Activated CD8-positive, alpha-beta memory T cell treated with anti-CD3 and anti-CD28 coated beads for 36 hours (primary cell): ENCODE results near the gene SP2. TPM values are rescaled to one million over a fixed set of nuclear protein-coding genes. Genes with fewer than 3 reads are reported as not detected.

Experiments used
- CTCF ChIA-PET: fragments of 350-600 bp; sonication (Branson Sonifier 250); formaldehyde crosslinking; loops from one replicate; lab custom pipeline; 2021; ENCODE audit warnings: antibody characterized with exemption; lab: Charles Lee
- POLR2A ChIA-PET: fragments of 350-600 bp; sonication (Branson Sonifier 250); formaldehyde crosslinking; loops from one replicate; lab custom pipeline; 2021; ENCODE audit warnings: antibody characterized with exemption; lab: Charles Lee
- total RNA-seq, 2 experiments: library from RNA; stranded (reverse); gene quantifications; one replicate each; pipeline ENCODE4 v1.2.3, GENCODE V29; 2021

The SP2 gene
- total RNA-seq: 10 to 100 TPM; 15.8 to 18.3 TPM

GRCh38 chr17:47895856-47896671, at the start of gene SP2:
Gene SP2 (plus strand): TSS chr17:47896236. CDS start chr17:47896287, 51 bp downstream.
- ChIA-PET CTCF (interaction anchor here (0.7 to 13.9 kb wide), 8 partner anchors 45 to 121 kb away, joined by 3 to 379 read pairs (median 4); partner anchors contain the start of genes CDK5RAP3, OSBPL7, PNPO and SCRN2), POLR2A (interaction anchor here (0.6 to 2.3 kb wide), 8 partner anchors 46 to 75 kb away, joined by 3 to 13 read pairs (median 4); partner anchors contain the start of genes CDK5RAP3, LRRC46, MRPL10 and SCRN2)

GRCh38 chr17:47846716-47847340, 49.2 kb upstream of the SP2 start:
- ChIA-PET CTCF (interaction anchor here (0.6 to 28.0 kb wide), 5 partner anchors 24 to 135 kb away, joined by 3 to 379 read pairs (median 3); partner anchors contain the start of gene SP2), POLR2A (interaction anchor here (0.6 kb wide), 2 partner anchors 25 to 49 kb away, joined by 4 to 6 read pairs; partner anchors contain the start of gene SP2)

GRCh38 chr17:47847341-47848197, 48.5 kb upstream of the SP2 start:
- ChIA-PET CTCF (interaction anchor here (0.6 to 28.0 kb wide), 7 partner anchors 12 to 134 kb away, joined by 3 to 379 read pairs (median 3); partner anchors contain the start of genes OSBPL7 and SP2), POLR2A (interaction anchor here (0.6 kb wide), 1 partner anchor 24 kb away, joined by 6 read pairs; no protein-coding TSS in a partner anchor)

GRCh38 chr17:47848198-47848513, 47.9 kb upstream of the SP2 start:
- POLR2A ChIA-PET: no interaction called here

GRCh38 chr17:47850373-47850691, 45.7 kb upstream of the SP2 start:
- ChIA-PET CTCF (interaction anchor here (3.8 to 28.0 kb wide), 2 partner anchors 9 to 39 kb away, joined by 22 to 379 read pairs; partner anchors contain the start of genes SCRN2 and SP2), POLR2A (no interaction called here)

More at GRCh38 chr17:47848198-47848513, 47.9 kb upstream of the SP2 start:
- CTCF ChIA-PET: interaction anchor here (0.7 to 28.0 kb wide), 6 partner anchors 11 to 133 kb away, joined by 3 to 379 read pairs (median 3); partner anchors contain the start of genes OSBPL7 and SP2

- POLR2A ChIA-PET: no interaction called here
These were observed 45.1 kb upstream of the SP2 start, which contains the start of gene SP6 for GRCh38 chr17:47850692-47851573. Gene SP6 (minus strand): TSS chr17:47851163. CDS start chr17:47848429, 2,734 bp downstream.

GRCh38 chr17:47851764-47852112, 44.3 kb upstream of the SP2 start:
- POLR2A ChIA-PET: no interaction called here
- CTCF ChIA-PET: interaction anchor here (3.8 to 28.0 kb wide), 2 partner anchors 10 to 38 kb away, joined by 22 to 379 read pairs; partner anchors contain the start of genes SCRN2 and SP2

More at GRCh38 chr17:47850692-47851573, 45.1 kb upstream of the SP2 start, which contains the start of gene SP6:
- CTCF ChIA-PET: interaction anchor here (3.8 to 28.0 kb wide), 2 partner anchors 9 to 38 kb away, joined by 22 to 379 read pairs; partner anchors contain the start of genes SCRN2 and SP2

- POLR2A ChIA-PET: interaction anchor here (0.6 kb wide), 2 partner anchors 43 to 46 kb away, joined by 5 to 16 read pairs; no protein-coding TSS in a partner anchor
- CTCF ChIA-PET: interaction anchor here (3.8 to 28.0 kb wide), 2 partner anchors 11 to 37 kb away, joined by 22 to 379 read pairs; partner anchors contain the start of genes SCRN2 and SP2
These were observed 43.7 kb upstream of the SP2 start for GRCh38 chr17:47852113-47852949.

- ChIA-PET CTCF (interaction anchor here (28.0 kb wide), 1 partner anchor 36 kb away, joined by 379 read pairs; the partner anchor contains the start of gene SP2), POLR2A (interaction anchor here (0.6 kb wide), 1 partner anchor 36 kb away, joined by 5 read pairs; no protein-coding TSS in a partner anchor)
These were observed 42.4 kb upstream of the SP2 start for GRCh38 chr17:47853616-47854015.

GRCh38 chr17:47855737-47856136, 40.3 kb upstream of the SP2 start:
- ChIA-PET POLR2A (no interaction called here), CTCF (interaction anchor here (0.6 to 28.0 kb wide), 3 partner anchors 15 to 34 kb away, joined by 4 to 379 read pairs (median 4); partner anchors contain the start of genes OSBPL7, SCRN2 and SP2)

GRCh38 chr17:47856830-47857229, 39.2 kb upstream of the SP2 start:
- CTCF ChIA-PET: interaction anchor here (28.0 kb wide), 1 partner anchor 32 kb away, joined by 379 read pairs; the partner anchor contains the start of gene SP2
- POLR2A ChIA-PET: no interaction called here

- ChIA-PET POLR2A (no interaction called here), CTCF (interaction anchor here (0.6 to 28.0 kb wide), 2 partner anchors 31 to 1457 kb away, joined by 3 to 379 read pairs; partner anchors contain the start of gene SP2)
These were observed 38.2 kb upstream of the SP2 start for GRCh38 chr17:47857551-47858455.

GRCh38 chr17:47860386-47860785, 35.6 kb upstream of the SP2 start:
- ChIA-PET POLR2A (no interaction called here), CTCF (interaction anchor here (28.0 kb wide), 1 partner anchor 29 kb away, joined by 379 read pairs; the partner anchor contains the start of gene SP2)

- POLR2A ChIA-PET: no interaction called here
- CTCF ChIA-PET: interaction anchor here (0.5 to 0.7 kb wide), 2 partner anchors 13 to 128 kb away, joined by 3 read pairs; no protein-coding TSS in a partner anchor
These were observed 33.2 kb upstream of the SP2 start for GRCh38 chr17:47862621-47863440.
